HepG2 (cell line): ENCODE measurements around the gene GRIK4. TPM values are rescaled to one million over a fixed set of nuclear protein-coding genes. Genes with fewer than 3 reads are reported as not detected.

Source experiments
- ATAC-seq: fragments of 200-7000 bp; cut with Tn5 transposase; 3 replicates; pipeline ENCODE4 v1.9.1; 2020; ENCODE audit warnings: mild to moderate bottlenecking, moderate library complexity
- BruUV-seq: library from RNA; stranded (reverse); fragments of 400-500 nt; replicated peaks from 2 replicates; lab custom pipeline; 2021; lab: Mats Ljungman, UMichigan
- CTCF ChIA-PET: fragments of 300-600 bp; formaldehyde crosslinking; extraction: SDS; loops from one replicate; lab custom pipeline; 2021; ENCODE audit warnings: low total read pairs, inconsistent platforms, low intra/inter-chr PET ratio; lab: Yijun Ruan, JAX
- POLR2A ChIA-PET: fragments of 350-600 bp; sonication (Branson Sonifier 250); formaldehyde crosslinking; loops from one replicate; lab custom pipeline; 2020; ENCODE audit warnings: antibody characterized with exemption, inconsistent platforms; lab: Yijun Ruan, JAX
- DNase-seq: peaks from one replicate; pipeline ENCODE4 v3.0.0-alpha.2; 2015; ENCODE audit warnings: low spot score
- FAIRE-seq: peaks from 3 replicates; lab custom pipeline; 2011; peaks lifted over from hg19 to GRCh38; lab: Jason Lieb, UNC
- H2AFZ ChIP-seq: one replicate; pipeline ENCODE4 v1.6.1; 2011; ENCODE audit warnings: low read length, inconsistent platforms
- H3K27ac ChIP-seq: fragments of 300-600 bp; 3 replicates; pipeline ENCODE4 v1.8.0; 2011; ENCODE audit warnings: mixed run types, mild to moderate bottlenecking, mixed read lengths, low read length, inconsistent platforms; ENCODE audit not compliant: insufficient read depth; ENCODE audit errors: extremely low read length
- H3K27me3 ChIP-seq, 2 experiments: fragments of 200-600 bp in 1 of 2; 2 replicates in 1 of 2; 3 replicates in 1 of 2; pipeline versions ENCODE4 v1.6.0 to v1.8.0; 2011; ENCODE audit warnings: low read length in 2 of 2, mild to moderate bottlenecking in 2 of 2, moderate library complexity in 2 of 2, inconsistent platforms in 1 of 2; ENCODE audit not compliant: insufficient read depth in 2 of 2, control insufficient read depth in 1 of 2
- H3K36me3 ChIP-seq, 2 experiments: fragments of 200-600 bp in 1 of 2; replicated peaks in 1 of 2; 2 replicates in 1 of 2; 3 replicates in 1 of 2; pipeline versions ENCODE4 v1.5.1 to v1.8.0; 2011; ENCODE audit warnings: low read length in 2 of 2, inconsistent platforms in 1 of 2; ENCODE audit not compliant: insufficient read depth in 2 of 2, control insufficient read depth in 1 of 2
- H3K4me1 ChIP-seq: 2 replicates; pipeline ENCODE4 v1.5.1; 2012; ENCODE audit warnings: low read length, inconsistent platforms; ENCODE audit not compliant: insufficient read depth
- H3K4me2 ChIP-seq: 2 replicates; pipeline ENCODE4 v1.6.0; 2011; ENCODE audit warnings: low read depth, low read length, inconsistent platforms
- H3K4me3 ChIP-seq, 3 experiments: fragments of 200-600 bp in 1 of 3; sonication (generic), shearing (Covaris generic) in 1 of 3; replicated peaks in 1 of 3; 2 replicates each; pipeline ENCODE4 v1.5.1; 2011 to 2016; ENCODE audit warnings: low read length in 3 of 3, inconsistent platforms in 2 of 3, low read depth in 2 of 3, mild to moderate bottlenecking in 2 of 3, control low read depth in 1 of 3, mixed read lengths in 1 of 3; ENCODE audit not compliant: insufficient read depth in 1 of 3
- H3K79me2 ChIP-seq: one replicate; pipeline ENCODE4 v1.6.1; 2011; ENCODE audit warnings: low read length, inconsistent platforms; ENCODE audit not compliant: insufficient read depth
- H3K9ac ChIP-seq: 2 replicates; pipeline ENCODE4 v1.6.0; 2011; ENCODE audit warnings: mild to moderate bottlenecking, low read depth, low read length, inconsistent platforms; ENCODE audit not compliant: insufficient read depth
- H3K9me3 ChIP-seq: 2 replicates; pipeline ENCODE4 v1.5.1; 2012; ENCODE audit warnings: mild to moderate bottlenecking, low read length
- H4K20me1 ChIP-seq: 2 replicates; pipeline ENCODE4 v1.6.0; 2011; ENCODE audit warnings: inconsistent platforms, mild to moderate bottlenecking, low read length, moderate library complexity; ENCODE audit not compliant: insufficient read depth
- ETV6 ChIP-seq: sonication (generic); formaldehyde crosslinking; conservative IDR thresholded peaks from 2 replicates; pipeline ENCODE4 v1.4.0; 2020; ENCODE audit warnings: missing genetic modification reagents
- FOXA3 ChIP-seq: IDR thresholded peaks from 2 replicates; pipeline ENCODE4 v1.6.1; 2016; ENCODE audit warnings: missing genetic modification reagents, missing compliant biosample characterization
- FOXJ3 ChIP-seq: sonication (generic); formaldehyde crosslinking; IDR thresholded peaks from 2 replicates; pipeline ENCODE4 v1.4.0; 2020; ENCODE audit warnings: missing genetic modification reagents, mild to moderate bottlenecking, borderline replicate concordance
- GATA4 ChIP-seq: sonication (generic); IDR thresholded peaks from 2 replicates; pipeline ENCODE4 v1.6.1; 2016; ENCODE audit warnings: antibody characterized with exemption, low read depth, borderline replicate concordance
- KDM2A ChIP-seq: sonication (generic); formaldehyde crosslinking; IDR thresholded peaks from 2 replicates; pipeline ENCODE4 v1.4.0; 2020; ENCODE audit warnings: low read depth, missing genetic modification reagents, borderline replicate concordance
- MAF1 ChIP-seq: sonication (generic); formaldehyde crosslinking; IDR thresholded peaks from 2 replicates; pipeline ENCODE4 v1.5.0; 2020; ENCODE audit warnings: missing genetic modification reagents, borderline replicate concordance
- MAFG ChIP-seq: sonication (generic); formaldehyde crosslinking; IDR thresholded peaks from 2 replicates; pipeline ENCODE4 v1.5.1; 2020; ENCODE audit warnings: mild to moderate bottlenecking, missing genetic modification reagents
- MAFK ChIP-seq, 2 experiments: IDR thresholded peaks in 1 of 2; conservative IDR thresholded peaks in 1 of 2; 2 replicates each; pipeline ENCODE4 v1.6.1; 2011; ENCODE audit warnings: improper control_type of control experiment in 2 of 2, low read length in 2 of 2
- NKX3-1 ChIP-seq: sonication (generic); formaldehyde crosslinking; IDR thresholded peaks from 2 replicates; pipeline ENCODE4 v1.5.0; 2020; ENCODE audit warnings: missing genetic modification reagents
- PHF20 ChIP-seq: sonication (generic); formaldehyde crosslinking; IDR thresholded peaks from 2 replicates; pipeline ENCODE4 v1.5.0; 2020; ENCODE audit warnings: mild to moderate bottlenecking, missing genetic modification reagents
- ZKSCAN8 ChIP-seq: IDR thresholded peaks from 2 replicates; pipeline ENCODE4 v1.6.1; 2016; ENCODE audit warnings: borderline replicate concordance, missing genetic modification reagents, missing compliant biosample characterization
- ZNF10 ChIP-seq: sonication (generic); formaldehyde crosslinking; IDR thresholded peaks from 2 replicates; pipeline ENCODE4 v1.4.0; 2020; ENCODE audit warnings: mild to moderate bottlenecking, low read depth, missing genetic modification reagents, borderline replicate concordance
- ZNF251 ChIP-seq: sonication (generic); formaldehyde crosslinking; IDR thresholded peaks from 2 replicates; pipeline ENCODE4 v1.9.0; 2021; ENCODE audit warnings: mild to moderate bottlenecking, missing genetic modification reagents
- ZNF468 ChIP-seq: sonication (generic); formaldehyde crosslinking; IDR thresholded peaks from 2 replicates; pipeline ENCODE4 v1.8.0; 2022; ENCODE audit warnings: mild to moderate bottlenecking, moderate library complexity, missing genetic modification reagents
- ZNF484 ChIP-seq: sonication (generic); formaldehyde crosslinking; IDR thresholded peaks from 2 replicates; pipeline ENCODE4 v1.5.1; 2020; ENCODE audit warnings: mild to moderate bottlenecking, low read depth, missing genetic modification reagents, borderline replicate concordance
- ZNF780A ChIP-seq: sonication (generic); formaldehyde crosslinking; IDR thresholded peaks from 2 replicates; pipeline ENCODE4 v1.8.0; 2022; ENCODE audit warnings: mild to moderate bottlenecking, missing genetic modification reagents, moderate library complexity
- ZNF850 ChIP-seq: sonication (generic); formaldehyde crosslinking; conservative IDR thresholded peaks from 2 replicates; pipeline ENCODE4 v1.9.0; 2021; ENCODE audit warnings: mild to moderate bottlenecking, missing genetic modification reagents
- WGBS: methylation state at CpG from one replicate; pipeline ENCODE4 v1.1.6; 2017; ENCODE audit warnings: low lambda C conversion rate; 5-methylcytosine and 5-hydroxymethylcytosine counted together
- in situ Hi-C: cut with HindIII; loops from 2 replicates; pipeline ENCODE4 v1.10.0; 2017; ENCODE audit warnings: low pct_unique_long_range_greater_than_20kb; ENCODE audit not compliant: extremely low pct_ligation_motif_present
- intact Hi-C: fragments of 100-400 bp; cut with micrococcal nuclease; formaldehyde crosslinking; loops from one replicate; pipeline ENCODE4 v1.10.0; 2022; ENCODE audit not compliant: unreplicated experiment
- polyA plus RNA-seq, 8 experiments: library from polyadenylated mRNA; depleted of rRNA in 3 of 8; stranded (reverse) in 7 of 8; unstranded in 1 of 8; fragments of >200 nt; fragmentation: Illumina TruSeq in 4 of 8; extraction: Trizol in 4 of 8; gene quantifications; 2 replicates each; pipeline versions ENCODE4 v1.2.1 to v1.2.3, GENCODE V29; 2011 to 2016; ENCODE audit warnings: low read depth in 4 of 8, missing spikeins in 1 of 8, mixed read lengths in 1 of 8; ENCODE audit not compliant: insufficient read depth in 1 of 8
- total RNA-seq, 5 experiments: library from RNA; depleted of rRNA; stranded (reverse); fragments of >200 nt; fragmentation: Illumina TruSeq; extraction: Trizol; gene quantifications; 2 replicates each; pipeline ENCODE4 v1.2.3, GENCODE V29; 2016; ENCODE audit warnings: low read depth in 1 of 5
- TF ChIP-seq, protein P1 (sequence below): sonication (generic); formaldehyde crosslinking; IDR thresholded peaks from 2 replicates; pipeline ENCODE4 v1.4.0; 2020; ENCODE audit warnings: missing genetic modification reagents

GRIK4 gene
- total and polyA plus RNA-seq, 2 of the 13 experiments (the other 11 are each of a cell fraction or from before 2014, with no cell fraction given), result 0.04 to 0.07 TPM

DNA sequence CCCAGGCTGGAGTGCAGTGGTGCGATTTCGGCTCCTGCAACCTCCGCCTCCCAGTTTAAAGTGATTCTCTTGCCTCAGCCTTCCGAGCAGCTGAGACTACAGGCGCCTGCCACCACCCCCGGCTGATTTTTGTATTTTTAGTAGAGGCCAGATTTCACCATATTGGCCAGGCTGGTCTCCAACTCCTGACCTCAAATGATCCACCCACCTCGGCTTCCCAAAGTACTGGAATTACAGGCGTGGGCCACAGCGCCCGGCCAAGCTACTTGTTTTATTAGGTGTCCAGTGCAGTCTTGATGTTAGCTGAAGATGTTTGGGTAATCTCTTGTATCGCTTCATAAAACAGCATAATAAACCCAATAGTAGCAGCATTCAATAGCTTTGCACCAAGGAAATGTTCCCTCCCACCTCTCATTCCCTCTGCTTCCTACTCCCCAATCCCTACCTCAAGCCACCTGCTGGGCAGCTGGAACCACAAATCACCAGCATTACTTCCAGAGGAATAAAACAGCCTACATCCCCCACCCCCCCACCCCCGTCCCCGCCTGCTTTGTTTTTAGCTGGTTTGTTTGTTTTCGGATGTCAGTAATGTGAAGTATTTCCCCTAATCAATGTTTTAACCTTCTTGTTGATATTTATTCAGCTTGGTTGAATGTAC is 11.0 kb upstream of the GRIK4 start:
- peaks cover 3% of the 10 kb centered on the region for H3K4me1 ChIP-seq
- no peaks in the 10 kb centered on the region for H3K79me2 ChIP-seq
- BruUV-seq, result no TSS peak
- in situ Hi-C loops, result no loop called here
- H3K27me3 ChIP-seq, result no peaks in the 10 kb centered on the region; a peak in 1 of 5 replicates
- H2AFZ ChIP-seq, result no peak overlapping the region
- no peaks in the 10 kb centered on the region for H3K36me3 ChIP-seq
- intact Hi-C loops, result no loop called here
- no peaks in the 10 kb centered on the region for H3K9me3 ChIP-seq
- 54% methylated on average over 13 of the region's 14 CpGs for WGBS
- no peak overlapping the region for H3K9ac ChIP-seq
- no peak for FAIRE-seq
- no peaks in the 10 kb centered on the region for H4K20me1 ChIP-seq
- no peak overlapping the region for H3K4me3 ChIP-seq
- peak; percentile 61 for ATAC-seq
- no peak overlapping the region for H3K27ac ChIP-seq
- CTCF ChIA-PET, result no interaction called here
- no peak for DNase-seq
- POLR2A ChIA-PET, result no interaction called here
- H3K4me2 ChIP-seq, result no peak overlapping the region
- TF ChIP-seq NKX3-1 (no peak), MAFG (no peak), ETV6 (no peak), ZNF10 (no peak), ZNF780A (no peak), ZNF251 (CRISPR knock-in tag) (no peak), GATA4 (no peak), MAF1 (no peak), ZNF468 (CRISPR knock-in tag) (no peak), ZKSCAN8 (CRISPR knock-in tag) (no peak), FOXJ3 (CRISPR knock-in tag) (no peak), FOXA3 (CRISPR knock-in tag) (no peak), ZNF484 (CRISPR knock-in tag) (no peak), PHF20 (CRISPR knock-in tag) (no peak), KDM2A (CRISPR knock-in tag) (no peak), MAFK (conservative IDR thresholded peaks at IDR 0.05 in 1 of 2, IDR thresholded peaks at IDR 0.05 in 1 of 2; ENCODE audit: low read length in 2 of 2) (no peak), ZNF850 (no peak)
- TF ChIP-seq, protein P1, sequence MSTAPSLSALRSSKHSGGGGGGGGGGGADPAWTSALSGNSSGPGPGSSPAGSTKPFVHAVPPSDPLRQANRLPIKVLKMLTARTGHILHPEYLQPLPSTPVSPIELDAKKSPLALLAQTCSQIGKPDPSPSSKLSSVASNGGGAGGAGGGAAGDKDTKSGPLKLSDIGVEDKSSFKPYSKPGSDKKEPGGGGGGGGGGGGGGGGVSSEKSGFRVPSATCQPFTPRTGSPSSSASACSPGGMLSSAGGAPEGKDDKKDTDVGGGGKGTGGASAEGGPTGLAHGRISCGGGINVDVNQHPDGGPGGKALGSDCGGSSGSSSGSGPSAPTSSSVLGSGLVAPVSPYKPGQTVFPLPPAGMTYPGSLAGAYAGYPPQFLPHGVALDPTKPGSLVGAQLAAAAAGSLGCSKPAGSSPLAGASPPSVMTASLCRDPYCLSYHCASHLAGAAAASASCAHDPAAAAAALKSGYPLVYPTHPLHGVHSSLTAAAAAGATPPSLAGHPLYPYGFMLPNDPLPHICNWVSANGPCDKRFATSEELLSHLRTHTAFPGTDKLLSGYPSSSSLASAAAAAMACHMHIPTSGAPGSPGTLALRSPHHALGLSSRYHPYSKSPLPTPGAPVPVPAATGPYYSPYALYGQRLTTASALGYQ, result no peak
